Sigmoid colon (tissue), 4 donors: Measurements from ENCODE around the gene KLF1.

Source experiments
- CTCF ChIP-seq, 4 experiments: fragments of 450-650 bp in 3 of 4; fragments of 200-600 bp in 1 of 4; IDR thresholded peaks; one replicate each; pipeline ENCODE4 v1.5.1; 2016 to 2019; ENCODE audit warnings: antibody characterized with exemption in 4 of 4, mild to moderate bottlenecking in 3 of 4, moderate library complexity in 2 of 4
- EP300 ChIP-seq, 4 donors: sonication (generic); formaldehyde crosslinking; IDR thresholded peaks; one replicate each; pipeline ENCODE4 v1.6.1; 2017; ENCODE audit warnings: antibody characterized with exemption in 4 of 4
- POLR2A ChIP-seq, 2 donors: fragments of 450-650 bp; IDR thresholded peaks; one replicate each; pipeline ENCODE4 v1.6.1; 2016; ENCODE audit warnings: antibody characterized with exemption in 2 of 2, mild to moderate bottlenecking in 2 of 2, moderate library complexity in 2 of 2

GRCh38 chr19:12885749-12886650 lies 1.0 kb downstream of the KLF1 start:
- TF ChIP-seq CTCF (IDR thresholded peaks at IDR 0.05) (no peak), POLR2A (IDR thresholded peaks at IDR 0.05) (no peak), EP300 (IDR thresholded peaks at IDR 0.05) (no peak)
